Activated naive CD4-positive, alpha-beta T cell treated with anti-CD3 and anti-CD28 coated beads for 36 hours (primary cell): ENCODE measurements around the gene ASXL2. TPM values are rescaled to one million over a fixed set of nuclear protein-coding genes. Genes with fewer than 3 reads are reported as not detected.

Source experiments
- CTCF ChIA-PET: fragments of 350-600 bp; sonication (Branson Sonifier 250); formaldehyde crosslinking; loops from one replicate; lab custom pipeline; 2021; ENCODE audit warnings: antibody characterized with exemption; lab: Charles Lee
- DNase-seq: peaks from one replicate; pipeline ENCODE4 v3.0.0-alpha.2; 2020
- H3K27ac Mint-ChIP-seq: one replicate; pipeline ENCODE4 v1.8.0; 2021; ENCODE audit warnings: mild to moderate bottlenecking, mixed read lengths
- H3K27me3 Mint-ChIP-seq: one replicate; pipeline ENCODE4 v1.8.0; 2021; ENCODE audit warnings: low read depth, mixed read lengths
- H3K36me3 Mint-ChIP-seq: one replicate; pipeline ENCODE4 v1.8.0; 2021; ENCODE audit warnings: low read depth, mixed read lengths
- H3K4me1 Mint-ChIP-seq: one replicate; pipeline ENCODE4 v1.8.0; 2021; ENCODE audit warnings: low read depth, mixed read lengths
- H3K4me3 Mint-ChIP-seq: one replicate; pipeline ENCODE4 v1.8.0; 2021; ENCODE audit warnings: mild to moderate bottlenecking, moderate library complexity, mixed read lengths
- H3K9me3 Mint-ChIP-seq: one replicate; pipeline ENCODE4 v1.8.0; 2021; ENCODE audit warnings: mixed read lengths
- intact Hi-C: fragments of 100-400 bp; cut with micrococcal nuclease; formaldehyde crosslinking; loops from one replicate; pipeline ENCODE4 v1.15.1; 2023
- total RNA-seq, 2 experiments: library from RNA; stranded (reverse); gene quantifications; one replicate each; pipeline ENCODE4 v1.2.3, GENCODE V29; 2021

Gene ASXL2
- total RNA-seq, 2 experiments from 2014 or later: 25.2 to 29.1 TPM

GRCh38 chr2:25881764-25882163 lies 3.5 kb upstream of the ASXL2 start:
- Mint-ChIP-seq H3K4me1 (peaks cover 23% of the 10 kb centered on the region), H3K36me3 (no peaks in the 10 kb centered on the region), H3K27ac (no peak overlapping the region), H3K4me3 (no peak overlapping the region), H3K9me3 (no peaks in the 10 kb centered on the region), H3K27me3 (no peaks in the 10 kb centered on the region)
- intact Hi-C loops: no loop called here
- no peak for DNase-seq
- CTCF ChIA-PET: interaction anchor here (0.7 kb wide), 1 partner anchor 1522 kb away, joined by 3 read pairs; no protein-coding TSS in a partner anchor

GRCh38 chr2:25879133-25879730 lies 945 bp upstream of the ASXL2 start:
- DNase-seq: no peak
- peaks cover 3% of the 10 kb centered on the region for H3K36me3 Mint-ChIP-seq
- H3K27me3 Mint-ChIP-seq: no peaks in the 10 kb centered on the region
- H3K9me3 Mint-ChIP-seq: no peaks in the 10 kb centered on the region
- CTCF ChIA-PET: interaction anchor here (0.6 to 3.0 kb wide), 6 partner anchors 10 to 626 kb away, joined by 4 to 30 read pairs (median 6); no protein-coding TSS in a partner anchor
- intact Hi-C loops: loop anchor here (2.0 to 5.0 kb wide), 4 partner anchors 54 to 908 kb away; partner anchors contain the start of genes ADGRF3, CENPA, DNAJC27 and SELENOI
- peak overlapping the region; percentile 96 for H3K27ac Mint-ChIP-seq
- H3K4me3 Mint-ChIP-seq: peak overlapping the region; percentile 91
- H3K4me1 Mint-ChIP-seq: peaks cover 39% of the 10 kb centered on the region

- no peaks in the 10 kb centered on the region for H3K27me3 Mint-ChIP-seq
- CTCF ChIA-PET: interaction anchor here (0.5 to 3.0 kb wide), 3 partner anchors 24 to 591 kb away, joined by 5 to 30 read pairs (median 5); no protein-coding TSS in a partner anchor
- H3K9me3 Mint-ChIP-seq: no peaks in the 10 kb centered on the region
- peak overlapping the region; percentile 93 for H3K27ac Mint-ChIP-seq
- peak; percentile 72 for DNase-seq
- H3K36me3 Mint-ChIP-seq: peaks cover 3% of the 10 kb centered on the region
- H3K4me3 Mint-ChIP-seq: peak overlapping the region; percentile 91
- intact Hi-C loops: loop anchor here (1.0 to 5.0 kb wide), 12 partner anchors 25 to 910 kb away; partner anchors contain the start of genes ADGRF3, CENPA, DNAJC27 and DTNB
- H3K4me1 Mint-ChIP-seq: peaks cover 48% of the 10 kb centered on the region
These were observed 591 bp downstream of the ASXL2 start for GRCh38 chr2:25877431-25878360.

GRCh38 chr2:25872134-25872533 lies 6.2 kb downstream of the ASXL2 start:
- Mint-ChIP-seq H3K27me3 (no peaks in the 10 kb centered on the region), H3K4me1 (peaks cover 33% of the 10 kb centered on the region), H3K4me3 (no peak overlapping the region), H3K36me3 (peaks cover 3% of the 10 kb centered on the region), H3K27ac (no peak overlapping the region), H3K9me3 (no peaks in the 10 kb centered on the region)
- intact Hi-C loops: no loop called here
- CTCF ChIA-PET: no interaction called here
- no peak for DNase-seq

- H3K9me3 Mint-ChIP-seq: no peaks in the 10 kb centered on the region
- H3K36me3 Mint-ChIP-seq: peaks cover 4% of the 10 kb centered on the region
- CTCF ChIA-PET: interaction anchor here (0.8 to 2.2 kb wide), 4 partner anchors 11 to 83 kb away, joined by 3 to 8 read pairs (median 4); no protein-coding TSS in a partner anchor
- no peak for DNase-seq
- intact Hi-C loops: no loop called here
- no peaks in the 10 kb centered on the region for H3K27me3 Mint-ChIP-seq
- no peak overlapping the region for H3K4me3 Mint-ChIP-seq
- no peak overlapping the region for H3K27ac Mint-ChIP-seq
- peaks cover 7% of the 10 kb centered on the region for H3K4me1 Mint-ChIP-seq
These were observed 10.8 kb downstream of the ASXL2 start for GRCh38 chr2:25867396-25868003.

GRCh38 chr2:25856377-25856776 lies 21.9 kb downstream of the ASXL2 start:
- CTCF ChIA-PET: interaction anchor here (1.5 to 2.0 kb wide), 2 partner anchors 12 to 95 kb away, joined by 5 to 13 read pairs; no protein-coding TSS in a partner anchor
- intact Hi-C loops: no loop called here
- Mint-ChIP-seq H3K9me3 (no peaks in the 10 kb centered on the region), H3K4me3 (no peak overlapping the region), H3K27me3 (no peaks in the 10 kb centered on the region), H3K4me1 (peaks cover 40% of the 10 kb centered on the region), H3K27ac (no peak overlapping the region), H3K36me3 (peaks cover 1% of the 10 kb centered on the region)
- DNase-seq: no peak

GRCh38 chr2:25855065-25855464 lies 23.2 kb downstream of the ASXL2 start:
- no peak overlapping the region for H3K4me3 Mint-ChIP-seq
- H3K27ac Mint-ChIP-seq: no peak overlapping the region
- H3K27me3 Mint-ChIP-seq: no peaks in the 10 kb centered on the region
- no peak for DNase-seq
- CTCF ChIA-PET: interaction anchor here (0.7 to 4.8 kb wide), 5 partner anchors 19 to 290 kb away, joined by 3 to 35 read pairs (median 3); partner anchors contain the start of gene ASXL2
- intact Hi-C loops: no loop called here
- peaks cover 43% of the 10 kb centered on the region for H3K4me1 Mint-ChIP-seq
- H3K36me3 Mint-ChIP-seq: peaks cover 1% of the 10 kb centered on the region
- no peaks in the 10 kb centered on the region for H3K9me3 Mint-ChIP-seq

- intact Hi-C loops: no loop called here
- CTCF ChIA-PET: interaction anchor here (0.6 to 4.8 kb wide), 11 partner anchors 11 to 291 kb away, joined by 3 to 35 read pairs (median 4); partner anchors contain the start of gene ASXL2
- no peak for DNase-seq
These were observed 23.7 kb downstream of the ASXL2 start for GRCh38 chr2:25854613-25855012.

GRCh38 chr2:25853038-25853638 lies 25.1 kb downstream of the ASXL2 start:
- intact Hi-C loops: loop anchor here (2.0 kb wide), 4 partner anchors 28 to 480 kb away; partner anchors contain the start of gene KIF3C
- H3K4me1 Mint-ChIP-seq: peaks cover 39% of the 10 kb centered on the region
- H3K9me3 Mint-ChIP-seq: no peaks in the 10 kb centered on the region
- DNase-seq: no peak
- H3K36me3 Mint-ChIP-seq: peaks cover 1% of the 10 kb centered on the region
- CTCF ChIA-PET: interaction anchor here (0.6 to 4.8 kb wide), 21 partner anchors 8 to 249 kb away, joined by 3 to 35 read pairs (median 4); partner anchors contain the start of genes ASXL2 and KIF3C
- H3K27ac Mint-ChIP-seq: no peak overlapping the region
- no peaks in the 10 kb centered on the region for H3K27me3 Mint-ChIP-seq
- H3K4me3 Mint-ChIP-seq: no peak overlapping the region

More at GRCh38 chr2:25854613-25855012, 23.7 kb downstream of the ASXL2 start:
- Mint-ChIP-seq H3K4me1 (peaks cover 42% of the 10 kb centered on the region), H3K36me3 (peaks cover 1% of the 10 kb centered on the region), H3K27ac (no peak overlapping the region), H3K4me3 (no peak overlapping the region), H3K27me3 (no peaks in the 10 kb centered on the region), H3K9me3 (no peaks in the 10 kb centered on the region)

GRCh38 chr2:25851740-25852503 lies 26.4 kb downstream of the ASXL2 start:
- intact Hi-C loops: loop anchor here (1.0 to 2.0 kb wide), 11 partner anchors 20 to 481 kb away; partner anchors contain the start of genes ASXL2 and KIF3C
- CTCF ChIA-PET: interaction anchor here (0.6 to 4.8 kb wide), 32 partner anchors 10 to 294 kb away, joined by 3 to 35 read pairs (median 4); partner anchors contain the start of genes ASXL2 and KIF3C
- peak; percentile 22 for DNase-seq

More at GRCh38 chr2:25851740-25852503, 26.4 kb downstream of the ASXL2 start:
- no peaks in the 10 kb centered on the region for H3K27me3 Mint-ChIP-seq
- H3K4me3 Mint-ChIP-seq: peak overlapping the region; percentile 67
- peak overlapping the region; percentile 78 for H3K27ac Mint-ChIP-seq
- H3K36me3 Mint-ChIP-seq: peaks cover 1% of the 10 kb centered on the region
- no peaks in the 10 kb centered on the region for H3K9me3 Mint-ChIP-seq
- H3K4me1 Mint-ChIP-seq: peaks cover 39% of the 10 kb centered on the region
